HEK293T (cell line): ENCODE results near the gene CDCA3.
A peak's percentile ranks its signal among the peaks of the same experiment; 100 is the strongest.

ENCODE experiments used
- CTCF ChIA-PET: fragments of 350-600 bp; formaldehyde crosslinking; extraction: SDS; loops from one replicate; lab custom pipeline; 2021; ENCODE audit warnings: antibody characterized with exemption, inconsistent platforms; lab: Yijun Ruan, JAX
- POLR2A ChIA-PET: fragments of 350-600 bp; formaldehyde crosslinking; extraction: SDS; loops from one replicate; lab custom pipeline; 2020; ENCODE audit warnings: antibody characterized with exemption, inconsistent platforms; lab: Yijun Ruan, JAX
- DNase-seq: peaks from one replicate; pipeline ENCODE4 v3.0.0; 2012; ENCODE audit warnings: mixed read lengths; ENCODE audit errors: extremely low spot score
- ARNT ChIP-seq: fragments of 450-650 bp; IDR thresholded peaks from 2 replicates; pipeline ENCODE4 v1.6.1; 2017; ENCODE audit warnings: mild to moderate bottlenecking
- BHLHE40 ChIP-seq: fragments of 450-650 bp; IDR thresholded peaks from 2 replicates; pipeline ENCODE4 v1.6.1; 2016; ENCODE audit warnings: mild to moderate bottlenecking, moderate library complexity, borderline replicate concordance
- CTBP1 ChIP-seq: fragments of 450-650 bp; IDR thresholded peaks from 2 replicates; pipeline ENCODE4 v1.6.1; 2016; ENCODE audit warnings: borderline replicate concordance
- ELF4 ChIP-seq: fragments of 450-650 bp; IDR thresholded peaks from 2 replicates; pipeline ENCODE4 v1.6.1; 2017; ENCODE audit warnings: antibody characterized with exemption
- FOXA1 ChIP-seq: fragments of 450-650 bp; IDR thresholded peaks from 2 replicates; pipeline ENCODE4 v1.6.1; 2016; ENCODE audit warnings: mild to moderate bottlenecking
- FOXK2 ChIP-seq: fragments of 450-650 bp; IDR thresholded peaks from 2 replicates; pipeline ENCODE4 v1.6.1; 2016; ENCODE audit warnings: mild to moderate bottlenecking
- FOXM1 ChIP-seq: fragments of 450-650 bp; IDR thresholded peaks from 2 replicates; pipeline ENCODE4 v1.6.1; 2017; ENCODE audit warnings: mild to moderate bottlenecking, borderline replicate concordance
- HDGF ChIP-seq: fragments of 450-650 bp; IDR thresholded peaks from 2 replicates; pipeline ENCODE4 v1.6.1; 2017; ENCODE audit warnings: antibody characterized with exemption, borderline replicate concordance
- L3MBTL2 ChIP-seq: fragments of 450-650 bp; conservative IDR thresholded peaks from 2 replicates; pipeline ENCODE4 v1.6.1; 2016; ENCODE audit warnings: mild to moderate bottlenecking
- LEF1 ChIP-seq: fragments of 450-650 bp; IDR thresholded peaks from 2 replicates; pipeline ENCODE4 v1.6.1; 2017; ENCODE audit warnings: mild to moderate bottlenecking, borderline replicate concordance
- NFRKB ChIP-seq: fragments of 450-650 bp; IDR thresholded peaks from 2 replicates; pipeline ENCODE4 v1.6.1; 2016; ENCODE audit warnings: mild to moderate bottlenecking, moderate library complexity
- SP1 ChIP-seq: fragments of 450-650 bp; IDR thresholded peaks from 2 replicates; pipeline ENCODE4 v1.6.1; 2017
- SUZ12 ChIP-seq: fragments of 450-650 bp; IDR thresholded peaks from 2 replicates; pipeline ENCODE4 v1.6.1; 2016; ENCODE audit warnings: mild to moderate bottlenecking
- TARDBP ChIP-seq: fragments of 450-650 bp; IDR thresholded peaks from 2 replicates; pipeline ENCODE4 v1.6.1; 2016
- ZNF384 ChIP-seq: fragments of 450-650 bp; IDR thresholded peaks from 2 replicates; pipeline ENCODE4 v1.6.1; 2016
- TF ChIP-seq, protein P1 (sequence below): fragments of 450-650 bp; IDR thresholded peaks from 2 replicates; pipeline ENCODE4 v1.6.1; 2016

The CDCA3 gene

DNA sequence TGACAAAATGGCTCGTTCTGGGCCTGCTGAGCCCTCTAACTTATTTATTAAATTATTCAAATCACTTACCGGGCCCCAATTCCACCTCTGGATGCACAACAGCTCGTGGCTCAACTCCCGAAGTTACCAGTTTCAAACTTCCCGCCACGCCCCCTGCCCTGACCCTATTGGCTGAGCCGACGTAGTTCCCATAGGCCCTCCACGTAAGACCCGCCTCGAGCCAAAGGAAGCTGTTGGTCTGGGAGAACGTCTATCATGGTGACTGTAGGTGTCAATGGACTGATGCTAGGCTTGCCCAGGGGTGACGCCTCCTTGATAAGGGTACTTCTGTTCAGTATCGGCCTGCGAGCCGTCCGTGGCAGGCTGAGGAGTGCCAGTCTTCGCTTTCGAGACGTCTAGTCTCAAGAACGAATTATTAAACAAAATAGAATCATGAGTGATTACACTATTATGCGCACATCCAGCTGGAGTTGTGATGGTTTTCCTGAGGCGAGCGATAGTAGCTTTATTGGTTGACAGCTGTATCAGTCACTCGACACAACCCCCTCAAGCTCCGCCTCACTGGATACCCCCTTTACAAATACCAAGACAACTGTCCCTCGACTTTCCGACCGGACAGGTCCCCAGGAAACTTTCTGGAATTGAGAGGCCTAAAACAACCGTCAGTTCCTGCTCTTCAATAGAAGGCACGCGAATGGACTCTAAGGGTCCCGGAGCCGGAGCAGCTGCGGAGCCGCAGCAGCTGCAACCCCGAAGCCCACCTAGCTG lies at the start of gene CDCA3:
CDCA3 (minus strand) TSS at position 134 of the 768 bp plus-strand sequence. CDS start 334 bp downstream, outside the sequence.
- CTCF ChIA-PET = interaction anchor here (0.8 to 3.9 kb wide), 9 partner anchors 16 to 98 kb away, joined by 3 to 28 read pairs (median 5); partner anchors contain the start of genes MLF2 and SPSB2
- POLR2A ChIA-PET = interaction anchor here (0.6 to 5.5 kb wide), 34 partner anchors 10 to 380 kb away, joined by 3 to 214 read pairs (median 6); partner anchors contain the start of genes C12orf57, COPS7A, GNB3 and GPR162
- peak; percentile 95 for DNase-seq
- TF ChIP-seq ZNF384 (no peak), NFRKB (no peak), ELF4 (no peak), FOXK2 (no peak), ARNT (no peak), CTBP1 (no peak), SUZ12 (no peak), FOXM1 (peak; percentile 59; the same call in 1 of the 2 replicates), FOXA1 (no peak), SP1 (no peak), L3MBTL2 (peak; percentile 94), LEF1 (no peak), BHLHE40 (no peak), HDGF (no peak), TARDBP (no peak)
- TF ChIP-seq, protein P1, sequence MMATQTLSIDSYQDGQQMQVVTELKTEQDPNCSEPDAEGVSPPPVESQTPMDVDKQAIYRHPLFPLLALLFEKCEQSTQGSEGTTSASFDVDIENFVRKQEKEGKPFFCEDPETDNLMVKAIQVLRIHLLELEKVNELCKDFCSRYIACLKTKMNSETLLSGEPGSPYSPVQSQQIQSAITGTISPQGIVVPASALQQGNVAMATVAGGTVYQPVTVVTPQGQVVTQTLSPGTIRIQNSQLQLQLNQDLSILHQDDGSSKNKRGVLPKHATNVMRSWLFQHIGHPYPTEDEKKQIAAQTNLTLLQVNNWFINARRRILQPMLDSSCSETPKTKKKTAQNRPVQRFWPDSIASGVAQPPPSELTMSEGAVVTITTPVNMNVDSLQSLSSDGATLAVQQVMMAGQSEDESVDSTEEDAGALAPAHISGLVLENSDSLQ = peak; percentile 99

- no peak for TF ChIP-seq SP1
- no peak for TF ChIP-seq ARNT
- TF ChIP-seq SUZ12 = no peak
- TF ChIP-seq LEF1 = no peak
- no peak for TF ChIP-seq FOXK2
- no peak for TF ChIP-seq HDGF
- TF ChIP-seq BHLHE40 = no peak
- no peak for TF ChIP-seq FOXA1
- TF ChIP-seq ELF4 = no peak
- no peak for TF ChIP-seq FOXM1
- TF ChIP-seq, protein P1 = no peak
- no peak for TF ChIP-seq ZNF384
- no peak for TF ChIP-seq TARDBP
- no peak for TF ChIP-seq NFRKB
- no peak for TF ChIP-seq L3MBTL2
- no peak for TF ChIP-seq CTBP1
- CTCF ChIA-PET = no interaction called here
Observed at GRCh38 chr12:6899837-6900519, 48.9 kb upstream of the CDCA3 start.

GRCh38 chr12:6899427-6899826 lies 48.3 kb upstream of the CDCA3 start:
- ChIA-PET POLR2A (interaction anchor here (1.7 to 1.8 kb wide), 2 partner anchors 26 to 48 kb away, joined by 4 to 7 read pairs; partner anchors contain the start of genes SPSB2 and USP5), CTCF (no interaction called here)
- TF ChIP-seq HDGF (no peak), FOXA1 (no peak), FOXM1 (no peak), L3MBTL2 (no peak), BHLHE40 (no peak), ELF4 (no peak), NFRKB (no peak), SP1 (no peak), ARNT (no peak), SUZ12 (no peak), TARDBP (no peak)
- TF ChIP-seq, protein P1 = no peak
- DNase-seq = no peak

More at GRCh38 chr12:6899837-6900519, 48.9 kb upstream of the CDCA3 start:
- POLR2A ChIA-PET = interaction anchor here (1.0 to 1.8 kb wide), 4 partner anchors 9 to 48 kb away, joined by 3 to 7 read pairs (median 4); partner anchors contain the start of genes C12orf57, RNU7-1, SPSB2 and USP5
- no peak for DNase-seq

GRCh38 chr12:6896846-6897435 lies 45.9 kb upstream of the CDCA3 start:
- ChIA-PET POLR2A (interaction anchor here (0.8 kb wide), 1 partner anchor 29 kb away, joined by 3 read pairs; no protein-coding TSS in a partner anchor), CTCF (interaction anchor here (0.7 kb wide), 1 partner anchor 65 kb away, joined by 5 read pairs; no protein-coding TSS in a partner anchor)
- TF ChIP-seq, protein P1 = no peak
- TF ChIP-seq ZNF384 = no peak
- TF ChIP-seq BHLHE40 = no peak
- no peak for TF ChIP-seq ELF4
- no peak for TF ChIP-seq LEF1
- TF ChIP-seq CTBP1 = no peak
- TF ChIP-seq SUZ12 = no peak
- TF ChIP-seq FOXK2 = no peak
- TF ChIP-seq FOXA1 = no peak
- TF ChIP-seq HDGF = no peak
- no peak for TF ChIP-seq L3MBTL2
- no peak for TF ChIP-seq TARDBP
- no peak for TF ChIP-seq FOXM1
- TF ChIP-seq NFRKB = no peak
- TF ChIP-seq ARNT = no peak
- no peak for TF ChIP-seq SP1
- DNase-seq = no peak
